ENCODE measurements around the gene IL23A.
A peak's percentile ranks its signal among the peaks of the same experiment; 100 is the strongest.
"Not testable (repeated sequence)": the region's sequence is repeated elsewhere in the genome, so short reads cannot be mapped to it uniquely, and the experiment has no call there.

The IL23A gene

GRCh38 chr12:56326533-56326932 lies 12.2 kb upstream of the IL23A start:
- DNase-seq, result no peak

GRCh38 chr12:56330936-56331490 lies 7.7 kb upstream of the IL23A start:
- no peak for DNase-seq

DNA sequence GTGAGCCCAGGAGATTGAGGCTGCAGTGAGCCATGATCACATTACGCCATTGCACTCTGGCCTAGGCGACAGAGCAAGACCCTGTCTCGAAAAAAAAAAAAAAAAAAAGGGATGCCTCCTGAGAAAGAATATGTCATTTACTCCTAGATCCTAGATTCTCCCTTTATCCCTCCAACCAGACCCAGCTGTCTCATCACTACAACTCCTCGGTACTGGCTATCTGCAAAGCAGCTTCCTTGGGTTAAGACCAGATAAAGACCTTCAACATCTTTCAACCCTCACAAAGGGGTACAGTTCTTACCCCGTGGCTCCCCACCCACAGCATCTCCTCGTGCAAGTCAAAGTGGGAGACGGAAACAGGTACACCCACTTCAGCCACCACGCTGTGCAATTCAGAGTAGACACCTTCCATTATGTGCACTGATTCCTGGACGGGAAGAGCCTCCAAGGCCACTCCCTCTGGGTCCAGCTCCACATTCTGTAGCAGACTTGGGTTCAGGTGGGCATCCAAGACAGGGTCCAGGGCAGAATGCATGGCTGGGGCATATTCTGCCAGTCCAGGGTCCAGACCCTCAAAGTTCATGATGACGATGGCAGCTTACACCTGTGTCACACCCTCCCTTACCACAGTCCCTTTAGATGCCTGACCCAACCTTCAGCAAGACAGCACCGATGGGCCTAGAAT lies 6.0 kb upstream of the IL23A start:
- no peak for DNase-seq

DNA sequence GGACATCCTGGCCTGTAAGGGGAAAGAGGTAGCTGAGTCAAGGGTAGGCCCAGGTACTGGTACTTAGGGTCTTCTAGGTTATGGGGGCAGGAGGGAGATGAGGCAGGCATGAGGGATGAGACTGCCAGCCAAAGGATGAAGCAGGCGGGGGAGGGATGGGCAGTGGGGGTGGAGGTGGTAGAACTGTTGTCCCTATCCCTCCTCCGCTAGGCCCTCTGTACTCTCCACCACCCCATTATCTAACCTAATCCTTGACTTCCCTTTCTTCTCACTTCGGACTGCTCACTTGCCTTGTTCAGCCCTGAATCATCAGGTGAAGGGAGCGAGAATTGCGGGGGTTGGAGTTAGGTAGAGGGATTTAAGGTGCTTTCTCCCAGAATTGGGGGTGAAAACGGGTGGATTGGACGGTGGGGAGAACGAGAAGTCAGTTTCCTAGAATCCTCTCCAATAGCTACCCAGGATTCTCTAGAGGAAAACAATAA lies 5.4 kb upstream of the IL23A start:
- no peak for DNase-seq

DNA sequence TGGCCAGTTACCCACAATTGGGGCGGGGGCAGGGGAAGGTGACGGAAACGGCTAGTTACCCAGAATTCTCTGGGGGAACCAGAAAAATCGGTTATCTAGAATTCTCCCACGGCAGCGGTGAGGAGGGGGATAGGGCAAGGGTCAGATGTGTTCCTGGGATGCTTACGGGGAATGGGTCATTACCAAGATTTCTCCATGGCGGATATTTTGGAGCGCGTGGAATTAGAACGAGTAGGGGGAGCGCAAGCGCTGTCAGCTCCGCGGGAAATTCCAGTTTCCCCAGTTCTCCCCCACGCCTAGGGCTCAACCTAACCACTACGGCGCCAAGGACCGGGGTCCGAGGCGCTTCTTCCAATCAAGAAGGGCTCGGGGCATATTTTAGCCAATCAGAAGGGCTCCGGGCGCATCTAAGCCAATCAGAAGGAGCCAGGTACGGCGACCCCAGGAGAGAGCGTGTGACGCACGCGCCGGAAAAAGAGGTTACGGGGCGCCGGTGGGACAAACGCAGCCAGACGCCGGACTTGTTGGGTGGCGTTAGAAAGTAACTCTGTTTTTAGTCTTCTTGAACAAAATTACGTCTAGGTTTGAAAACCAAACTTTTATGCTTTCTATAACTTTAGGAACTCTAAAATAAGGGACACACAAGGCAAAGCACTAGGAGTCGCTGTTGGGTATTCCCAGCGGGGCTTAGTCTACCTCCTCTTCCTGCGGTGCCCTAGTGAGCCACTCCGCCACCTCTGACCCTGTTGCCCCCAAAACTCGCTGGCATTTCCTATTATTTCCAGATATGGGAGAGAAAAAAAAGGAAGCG lies 4.8 kb upstream of the IL23A start, which contains the start of gene PAN2:
Gene PAN2, minus strand, starts transcription at position 322 of the 811 bp plus-strand sequence. CDS start 906 bp downstream, outside the sequence.
- DNase-seq, result peak; percentile 87

DNA sequence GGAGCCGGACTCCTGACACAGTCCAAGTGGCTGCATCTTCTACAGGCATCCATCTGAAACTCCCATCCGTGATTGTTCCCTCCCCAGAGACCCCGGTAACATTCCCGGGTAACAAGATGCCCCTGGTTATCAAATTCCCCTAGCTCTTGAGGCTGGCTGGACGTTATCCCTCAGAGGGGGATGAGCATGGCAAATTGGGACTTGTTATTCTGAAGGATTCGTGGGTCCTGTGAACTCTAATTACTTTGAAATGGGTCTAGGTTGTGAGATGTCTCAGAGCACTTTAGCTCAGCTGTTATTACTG lies 4.2 kb upstream of the IL23A start:
- no peak for DNase-seq

DNA sequence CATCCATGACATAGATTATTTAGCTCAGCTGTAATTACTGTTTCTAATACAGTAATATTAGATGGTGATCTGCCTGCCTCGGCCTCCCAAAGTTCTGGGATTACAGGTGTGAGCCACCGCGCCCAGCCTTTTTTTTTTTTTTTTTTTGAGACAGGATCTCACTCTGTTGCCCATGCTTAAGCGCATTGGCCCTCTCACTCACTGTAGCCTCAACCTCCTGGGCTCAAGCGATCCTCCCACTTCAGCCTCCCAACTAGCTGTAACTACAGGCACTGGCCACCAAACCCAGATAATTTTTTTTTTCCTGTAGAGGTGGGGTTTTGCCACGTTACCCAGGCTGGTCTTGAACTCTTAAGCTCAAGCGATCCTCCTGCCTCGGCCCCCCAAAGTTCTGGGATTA lies 3.2 kb upstream of the IL23A start:
- DNase-seq, result not testable (repeated sequence)

DNA sequence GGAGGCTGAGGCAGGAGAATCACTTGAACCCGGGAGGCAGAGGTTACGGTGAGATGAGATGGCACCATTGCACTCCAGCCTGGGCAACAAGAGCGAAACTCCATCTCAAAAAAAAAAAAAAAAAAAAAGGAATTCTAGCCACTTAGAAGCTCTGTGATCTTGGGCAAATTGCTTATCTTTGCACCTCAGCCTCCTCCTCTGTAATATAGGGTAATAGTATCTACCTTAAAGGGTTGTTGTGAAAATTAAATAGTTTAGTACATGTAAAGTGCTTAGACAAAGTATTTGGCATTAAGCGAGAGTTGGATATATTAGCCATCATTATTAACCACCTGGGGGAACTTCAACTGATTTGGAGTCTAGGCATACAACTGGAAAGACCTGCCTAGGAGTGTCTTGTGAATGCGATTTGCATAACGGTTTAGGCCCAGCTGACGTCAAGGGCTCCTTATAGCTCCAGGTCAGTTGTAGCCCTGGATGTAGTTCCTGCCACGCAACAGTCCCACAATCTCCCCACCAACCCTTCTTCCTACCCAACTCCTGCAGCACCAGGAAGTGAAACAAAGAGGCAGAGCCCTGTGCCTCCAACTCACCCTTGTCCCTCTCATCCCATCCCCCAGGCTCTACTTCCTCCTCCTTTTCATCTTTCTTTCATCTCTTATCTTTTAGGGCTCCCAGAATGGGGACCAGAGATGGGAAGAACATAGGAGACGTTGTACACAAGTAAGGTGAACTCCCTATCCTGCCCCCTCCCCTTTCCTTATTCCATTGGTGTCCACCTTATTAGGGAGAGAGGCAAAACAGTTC lies 2.1 kb upstream of the IL23A start:
- DNase-seq, result no peak

DNA sequence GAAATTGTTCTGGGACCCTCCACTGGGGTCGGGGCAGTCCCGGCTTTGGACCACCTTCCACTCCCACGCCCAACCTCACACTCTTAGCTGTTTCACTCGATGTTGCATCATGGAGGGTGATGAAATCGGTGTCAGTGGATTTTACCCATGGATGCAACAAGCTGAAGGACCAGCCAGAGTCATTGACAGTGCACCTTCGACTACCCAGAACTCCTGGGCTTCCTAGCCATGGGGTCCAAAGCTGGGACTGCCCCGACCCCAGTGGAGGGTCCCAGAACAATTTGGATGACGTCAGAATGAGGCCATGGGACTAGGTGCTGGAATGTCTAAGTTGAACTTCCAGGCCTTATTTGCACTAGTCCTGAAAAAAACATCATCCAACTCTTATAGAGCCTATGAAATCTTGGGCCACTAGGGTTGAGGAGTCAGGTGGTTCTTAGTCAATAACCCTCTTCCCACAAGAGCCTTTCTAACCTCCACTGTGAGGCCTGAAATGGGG lies 882 bp upstream of the IL23A start:
- DNase-seq, result no peak

DNA sequence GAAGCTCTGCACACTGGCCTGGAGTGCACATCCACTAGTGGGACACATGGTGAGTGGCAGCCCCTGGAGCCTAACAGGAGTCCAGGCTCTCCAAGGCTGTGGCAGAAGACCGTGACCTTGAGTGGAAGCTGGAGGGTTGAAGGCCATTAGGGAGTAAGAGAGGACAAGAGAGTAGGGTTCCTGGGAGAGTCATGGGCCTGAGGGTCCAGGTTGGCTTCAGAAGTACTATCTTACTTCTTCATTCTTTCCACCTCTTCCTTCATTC lies 406 bp downstream of the IL23A start:
- DNase-seq, result no peak

DNA sequence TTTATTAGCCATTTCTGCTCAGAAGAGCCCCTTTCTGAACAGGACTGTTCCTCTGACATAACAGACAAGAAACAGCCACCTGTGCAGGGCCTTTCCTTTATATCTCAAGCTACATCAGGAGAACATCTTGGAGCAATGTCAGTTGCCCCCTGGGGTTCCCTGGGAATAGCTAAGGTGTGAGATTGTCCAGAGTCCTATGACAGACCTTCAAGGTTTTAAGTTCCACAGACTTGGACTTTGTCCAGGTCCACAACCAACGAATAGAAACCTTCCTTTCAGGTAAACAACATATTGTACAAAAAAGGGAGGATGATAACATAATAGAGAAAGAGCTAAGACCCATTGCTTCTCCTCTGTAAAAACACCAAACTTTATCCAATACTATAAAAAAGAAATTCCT lies 2.9 kb downstream of the IL23A start:
- DNase-seq, result no peak

GRCh38 chr12:56342290-56342689 lies 3.6 kb downstream of the IL23A start:
- DNase-seq, result not testable (repeated sequence)

- no peak for DNase-seq
Observed at GRCh38 chr12:56346675-56347074, 8.0 kb downstream of the IL23A start.

- not testable (repeated sequence) for DNase-seq
Observed at GRCh38 chr12:56347255-56347654, 8.6 kb downstream of the IL23A start.

DNA sequence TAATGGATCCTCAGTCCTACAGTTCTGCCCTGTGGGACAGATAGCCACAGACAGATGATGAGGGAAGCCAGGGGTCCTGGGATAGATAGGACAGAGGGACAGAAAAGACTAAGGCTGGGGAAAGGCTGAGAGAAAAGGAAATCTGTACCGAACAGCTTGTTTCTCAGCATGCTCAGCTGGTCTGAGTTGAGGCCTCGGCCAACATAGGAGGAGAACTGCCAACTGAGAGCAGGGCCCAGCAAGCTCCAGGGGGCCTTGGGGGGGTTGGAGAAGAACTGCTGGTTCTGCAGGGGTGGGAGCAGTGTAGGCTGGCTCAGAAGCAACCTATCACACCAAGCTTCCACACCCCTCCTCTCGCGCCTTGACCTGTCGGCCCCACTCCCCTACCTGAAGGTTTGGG lies 10.1 kb downstream of the IL23A start:
- DNase-seq, result no peak

DNA sequence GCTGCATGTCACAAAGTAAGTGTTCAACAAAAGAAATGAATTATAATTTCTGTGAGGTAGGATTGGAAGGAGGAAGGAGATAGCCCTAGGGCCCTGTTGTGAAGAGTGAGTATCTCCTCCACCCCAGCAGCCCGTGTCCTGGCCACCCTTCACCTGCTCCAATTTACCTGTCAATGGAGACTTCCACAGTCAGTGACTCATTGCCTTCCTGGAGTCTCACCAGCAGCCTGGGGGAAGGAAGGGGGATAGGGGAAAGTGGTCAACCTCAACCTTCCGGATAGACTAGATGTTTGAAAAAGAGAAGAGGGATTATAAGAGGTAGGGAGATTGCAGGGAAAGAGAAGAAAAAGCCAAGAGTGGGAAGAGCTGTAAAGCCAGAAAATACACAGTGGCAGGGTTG lies 12.0 kb downstream of the IL23A start:
- no peak for DNase-seq

- no peak for DNase-seq
Observed at GRCh38 chr12:56351325-56351724, 12.6 kb downstream of the IL23A start.

- DNase-seq, result no peak
Observed at GRCh38 chr12:56358836-56359532, 20.3 kb downstream of the IL23A start.

GRCh38 chr12:56359851-56360767 lies 21.4 kb downstream of the IL23A start, which contains the start of gene STAT2:
Gene STAT2 (minus strand): TSS chr12:56360107. CDS start chr12:56356571, 3,536 bp downstream.
- DNase-seq, result peak; percentile 98

- no peak for DNase-seq
Observed at GRCh38 chr12:56361487-56362129, 22.9 kb downstream of the IL23A start.

Data from DMS79 (cell line).